Thoracic aorta (tissue), 2 donors: ENCODE data around the gene STARD9. TPM values are rescaled to one million over a fixed set of nuclear protein-coding genes. Genes with fewer than 3 reads are reported as not detected.
A peak's percentile ranks its signal among the peaks of the same experiment; 100 is the strongest.

Experiments
- ATAC-seq: fragments of 150-250 bp; one replicate; pipeline ENCODE4 v1.8.0; 2017; ENCODE audit warnings: low read depth; ENCODE audit not compliant: insufficient number of reproducible peaks, low FRiP score
- DNase-seq: peaks from one replicate; pipeline ENCODE4 v3.0.0-alpha.2; 2020; ENCODE audit warnings: low spot score
- H3K27ac ChIP-seq, 2 donors: fragments of 200-600 bp; sonication (generic); 1 replicate in 1 of 2; 2 replicates in 1 of 2; pipeline ENCODE4 v1.5.1; 2016; ENCODE audit warnings: mild to moderate bottlenecking in 2 of 2, moderate library complexity in 2 of 2
- H3K27me3 ChIP-seq: fragments of 200-600 bp; sonication (generic); replicated peaks from 2 replicates; pipeline ENCODE4 v1.6.0; 2016; ENCODE audit warnings: mild to moderate bottlenecking; ENCODE audit not compliant: insufficient read depth
- H3K36me3 ChIP-seq: fragments of 200-600 bp; sonication (generic); one replicate; pipeline ENCODE4 v1.5.1; 2016
- H3K4me1 ChIP-seq, 2 donors: fragments of 200-600 bp; sonication (generic); 1 replicate in 1 of 2; 2 replicates in 1 of 2; pipeline versions ENCODE4 v1.5.1 to v1.6.0; 2016; ENCODE audit warnings: low read depth in 2 of 2, mild to moderate bottlenecking in 1 of 2; ENCODE audit not compliant: control insufficient read depth in 1 of 2
- H3K4me3 ChIP-seq: fragments of 200-600 bp; sonication (generic); 2 replicates; pipeline ENCODE4 v1.5.1; 2016; ENCODE audit warnings: mild to moderate bottlenecking
- H3K9me3 ChIP-seq: fragments of 200-600 bp; sonication (generic); 2 replicates; pipeline ENCODE4 v1.5.1; 2016
- total RNA-seq, 2 donors: library from RNA; depleted of rRNA; stranded (reverse); fragments of >200 nt; gene quantifications; one replicate each; pipeline versions ENCODE4 v1.1.0 to v1.2.3, GENCODE V29; 2016
- TF ChIP-seq, protein P1 (sequence below): fragments of 200-600 bp; sonication (generic); IDR thresholded peaks from one replicate; pipeline ENCODE4 v1.5.1; 2019; ENCODE audit warnings: antibody characterized with exemption

The STARD9 gene
- 10 to 100 TPM; 59.8 to 67.8 TPM for total RNA-seq

DNA sequence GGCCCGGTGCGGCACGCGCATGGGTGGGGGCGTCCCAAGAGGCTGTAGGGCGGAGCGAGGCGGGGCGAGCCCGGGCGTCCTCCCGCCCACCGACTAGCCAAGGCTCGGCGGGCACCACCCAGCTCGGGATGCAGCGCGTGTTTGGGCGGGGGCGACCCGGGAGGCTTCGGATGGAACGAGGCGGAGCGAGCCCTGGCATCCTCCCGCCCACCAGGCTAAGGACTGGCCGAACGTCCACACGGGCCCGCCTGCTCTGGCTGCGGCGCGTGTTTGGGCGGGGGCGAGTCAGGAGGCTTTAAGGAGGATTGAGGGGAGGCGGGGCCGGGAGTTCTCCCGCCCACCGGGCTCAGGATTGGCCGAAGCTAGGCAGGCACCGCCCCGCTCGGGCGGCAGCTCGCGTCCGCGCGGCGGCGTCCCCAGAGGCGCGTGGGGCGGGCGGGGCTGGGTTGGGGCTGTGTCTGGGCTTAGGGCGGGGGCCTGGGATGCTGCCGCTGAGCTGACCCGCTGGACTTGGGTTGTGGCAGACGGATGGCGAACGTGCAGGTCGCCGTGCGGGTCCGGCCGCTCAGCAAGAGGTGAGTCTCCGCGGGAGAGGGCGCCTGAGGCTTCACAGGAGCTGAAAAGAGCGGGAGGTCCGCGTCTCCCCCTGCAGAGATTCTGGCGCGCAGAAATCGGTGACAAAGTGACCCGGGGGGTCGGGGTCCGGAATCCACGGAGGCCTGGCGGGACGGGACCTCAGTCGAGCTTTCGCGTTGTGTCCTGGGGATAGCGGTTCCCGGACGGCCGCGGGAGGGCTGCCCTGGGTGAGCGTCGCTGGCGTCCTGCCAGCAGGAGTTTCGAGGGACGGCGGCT lies at the start of gene STARD9:
Gene STARD9 (plus strand): TSS at position 419 of the 852 bp plus-strand sequence. CDS start 110 bp downstream, at position 529.
- Histone ChIP-seq H3K4me3 (peak within 1 kb of the TSS; percentile 91), H3K27me3 (no peaks in the 10 kb centered on the region), H3K36me3 (no peaks in the 10 kb centered on the region), H3K9me3 (no peaks in the 10 kb centered on the region), H3K4me1 (peaks cover 21 to 47% of the 10 kb centered on the region in 2 donors), H3K27ac (peak within 1 kb of the TSS; percentile 66 to 86)
- ATAC-seq (peak; percentile 98), DNase-seq (peak; percentile 93)
- TF ChIP-seq, protein P1, sequence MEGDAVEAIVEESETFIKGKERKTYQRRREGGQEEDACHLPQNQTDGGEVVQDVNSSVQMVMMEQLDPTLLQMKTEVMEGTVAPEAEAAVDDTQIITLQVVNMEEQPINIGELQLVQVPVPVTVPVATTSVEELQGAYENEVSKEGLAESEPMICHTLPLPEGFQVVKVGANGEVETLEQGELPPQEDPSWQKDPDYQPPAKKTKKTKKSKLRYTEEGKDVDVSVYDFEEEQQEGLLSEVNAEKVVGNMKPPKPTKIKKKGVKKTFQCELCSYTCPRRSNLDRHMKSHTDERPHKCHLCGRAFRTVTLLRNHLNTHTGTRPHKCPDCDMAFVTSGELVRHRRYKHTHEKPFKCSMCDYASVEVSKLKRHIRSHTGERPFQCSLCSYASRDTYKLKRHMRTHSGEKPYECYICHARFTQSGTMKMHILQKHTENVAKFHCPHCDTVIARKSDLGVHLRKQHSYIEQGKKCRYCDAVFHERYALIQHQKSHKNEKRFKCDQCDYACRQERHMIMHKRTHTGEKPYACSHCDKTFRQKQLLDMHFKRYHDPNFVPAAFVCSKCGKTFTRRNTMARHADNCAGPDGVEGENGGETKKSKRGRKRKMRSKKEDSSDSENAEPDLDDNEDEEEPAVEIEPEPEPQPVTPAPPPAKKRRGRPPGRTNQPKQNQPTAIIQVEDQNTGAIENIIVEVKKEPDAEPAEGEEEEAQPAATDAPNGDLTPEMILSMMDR, result no peak

DNA sequence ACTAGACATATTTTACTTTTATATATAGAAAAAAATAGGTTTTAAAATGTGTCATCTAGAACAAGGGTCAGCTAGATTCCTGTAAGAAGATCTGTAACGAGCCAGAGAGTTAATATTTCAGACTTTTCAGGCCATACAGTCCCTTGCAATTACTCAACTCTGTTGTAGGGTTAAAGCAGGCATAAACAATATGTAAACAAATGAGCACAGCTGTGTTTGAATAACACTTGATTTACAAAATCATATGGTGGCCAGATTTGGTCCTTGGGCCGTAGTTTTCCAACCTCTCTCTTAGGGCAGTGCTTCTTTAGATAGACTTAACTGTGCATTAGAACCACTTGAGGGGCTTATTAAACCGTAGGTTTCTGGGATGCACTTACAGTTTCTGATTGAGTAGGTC lies 46.4 kb upstream of the STARD9 start:
- Histone ChIP-seq H3K4me1 (no peaks in the 10 kb centered on the region), H3K27me3 (no peaks in the 10 kb centered on the region), H3K9me3 (no peaks in the 10 kb centered on the region), H3K4me3 (no peak overlapping the region), H3K27ac (no peak overlapping the region), H3K36me3 (peaks cover 36% of the 10 kb centered on the region)
- DNase-seq (no peak), ATAC-seq (no peak)
- TF ChIP-seq, protein P1, result no peak

DNA sequence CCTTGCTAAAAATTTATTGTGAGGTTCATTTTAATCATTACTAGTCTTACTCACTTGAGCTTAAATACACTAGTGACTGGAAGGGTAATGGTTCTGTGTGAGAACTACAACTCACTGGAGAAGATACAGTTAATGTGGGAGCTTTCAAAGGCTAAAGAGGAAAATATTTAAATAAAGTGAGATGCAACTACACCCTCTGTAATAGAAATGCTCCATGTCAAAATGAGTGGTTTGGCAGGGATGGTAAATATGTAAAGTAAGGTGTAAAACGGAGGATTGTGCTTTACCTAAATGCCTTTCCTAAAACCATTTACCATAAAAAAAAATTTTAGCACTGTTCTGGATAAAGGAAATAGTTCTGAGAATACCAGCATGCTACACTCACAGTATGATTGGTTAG lies 42.2 kb upstream of the STARD9 start:
- Histone ChIP-seq H3K9me3 (no peaks in the 10 kb centered on the region), H3K27ac (no peak overlapping the region), H3K4me3 (no peak overlapping the region), H3K36me3 (peaks cover 26% of the 10 kb centered on the region), H3K4me1 (no peaks in the 10 kb centered on the region), H3K27me3 (no peaks in the 10 kb centered on the region)
- TF ChIP-seq, protein P1, result no peak
- no peak for ATAC-seq
- DNase-seq, result no peak

DNA sequence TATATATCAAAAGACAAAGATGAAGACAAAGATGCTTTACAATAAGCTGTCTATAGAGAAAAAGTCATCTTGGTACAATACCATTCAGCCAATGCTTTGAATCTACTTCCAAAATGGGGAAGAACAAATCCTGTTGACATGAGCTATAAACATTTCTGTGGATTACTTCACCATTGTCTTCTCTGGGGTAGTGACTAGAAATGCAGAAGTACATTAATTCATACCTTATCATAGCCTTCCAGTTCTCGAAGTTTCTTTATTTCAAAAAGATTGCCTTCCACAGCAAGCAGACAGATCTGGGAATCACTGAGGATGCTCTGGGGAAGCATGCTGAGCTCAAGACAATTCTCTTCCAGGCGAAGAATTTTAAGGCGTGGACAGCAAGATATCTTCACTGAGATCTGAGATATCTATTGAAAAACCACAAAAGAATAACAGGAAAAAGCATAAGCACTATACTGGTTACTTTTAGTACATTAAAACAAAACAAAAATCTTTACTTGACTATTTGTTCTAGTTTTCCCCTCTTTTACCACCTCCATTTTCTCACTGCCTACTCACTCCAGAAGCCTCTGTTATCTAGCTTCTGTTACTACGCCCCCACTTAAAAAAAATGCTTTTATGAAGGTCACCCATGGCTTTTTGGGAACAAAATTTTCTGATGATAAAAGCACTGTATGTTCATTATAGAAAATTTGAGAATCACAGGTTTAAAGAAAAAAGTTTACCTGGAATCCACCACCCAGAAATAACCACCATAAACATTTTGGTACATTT lies 30.4 kb upstream of the STARD9 start:
- no peak for DNase-seq
- Histone ChIP-seq H3K36me3 (no peaks in the 10 kb centered on the region), H3K4me1 (peaks cover 13 to 20% of the 10 kb centered on the region in 2 donors), H3K4me3 (no peak overlapping the region), H3K9me3 (no peaks in the 10 kb centered on the region), H3K27me3 (no peaks in the 10 kb centered on the region), H3K27ac (no peak overlapping the region)
- ATAC-seq, result no peak
- TF ChIP-seq, protein P1, result no peak

DNA sequence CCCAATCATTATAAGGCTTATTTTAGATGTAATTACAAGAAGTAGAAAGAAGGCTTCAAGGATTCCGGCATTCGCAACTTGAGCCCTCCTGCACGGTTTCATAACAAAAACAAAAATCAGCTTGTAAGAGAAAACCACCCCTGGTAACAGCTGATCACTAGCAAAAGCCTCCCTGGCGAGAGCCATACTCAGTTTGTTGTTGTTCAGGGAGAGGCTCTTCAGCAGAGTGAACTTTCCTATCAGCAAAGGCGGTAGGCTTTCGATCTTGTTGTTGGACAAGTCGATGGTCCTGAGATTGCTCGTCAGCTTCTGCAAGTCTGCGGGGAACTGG lies 27.5 kb upstream of the STARD9 start:
- peak overlapping the region; percentile 95 for H3K4me3 ChIP-seq
- H3K4me1 ChIP-seq, result peaks cover 13 to 25% of the 10 kb centered on the region in 2 donors
- TF ChIP-seq, protein P1, result no peak
- DNase-seq, result no peak
- H3K9me3 ChIP-seq, result no peaks in the 10 kb centered on the region
- no peaks in the 10 kb centered on the region for H3K36me3 ChIP-seq
- no peak for ATAC-seq
- H3K27me3 ChIP-seq, result no peaks in the 10 kb centered on the region
- H3K27ac ChIP-seq, result peak overlapping the region; percentile 91 to 94
